MCF 10A (cell line): ENCODE results near the gene MAD1L1. TPM values are rescaled to one million over a fixed set of nuclear protein-coding genes. Genes with fewer than 3 reads are reported as not detected.

Experiments used
- BruUV-seq: library from RNA; stranded (reverse); fragments of 400-500 nt; replicated peaks from 2 replicates; lab custom pipeline; 2021; lab: Mats Ljungman, UMichigan
- CTCF ChIA-PET: fragments of 300-600 bp; sonication (Branson Sonifier 250); formaldehyde crosslinking; extraction: SDS; loops from one replicate; lab custom pipeline; 2021; ENCODE audit warnings: antibody characterized with exemption, inconsistent platforms; lab: Yijun Ruan, JAX
- POLR2A ChIA-PET: fragments of 300-600, 350-650 bp; sonication (Branson Sonifier 250); formaldehyde crosslinking; extraction: SDS; loops from one replicate; lab custom pipeline; 2020; ENCODE audit warnings: antibody characterized with exemption, inconsistent platforms; lab: Yijun Ruan, JAX
- DNase-seq: peaks from one replicate; pipeline ENCODE4 v3.0.0-alpha.2; 2018; ENCODE audit not compliant: unreplicated experiment
- H3K27ac Mint-ChIP-seq: one replicate; pipeline ENCODE4 v1.8.0; 2022; ENCODE audit warnings: mild to moderate bottlenecking, low read depth, mixed read lengths; ENCODE audit not compliant: unreplicated experiment
- H3K27me3 Mint-ChIP-seq: one replicate; pipeline ENCODE4 v1.8.0; 2022; ENCODE audit warnings: mixed read lengths; ENCODE audit not compliant: insufficient read depth, unreplicated experiment
- H3K36me3 Mint-ChIP-seq: one replicate; pipeline ENCODE4 v1.8.0; 2022; ENCODE audit warnings: mild to moderate bottlenecking, moderate library complexity, mixed read lengths; ENCODE audit not compliant: insufficient read depth, unreplicated experiment
- H3K4me1 Mint-ChIP-seq: one replicate; pipeline ENCODE4 v1.8.0; 2022; ENCODE audit warnings: mixed read lengths; ENCODE audit not compliant: insufficient read depth, unreplicated experiment
- H3K4me3 Mint-ChIP-seq: one replicate; pipeline ENCODE4 v1.8.0; 2022; ENCODE audit warnings: mild to moderate bottlenecking, moderate library complexity, mixed read lengths; ENCODE audit not compliant: unreplicated experiment
- H3K9me3 Mint-ChIP-seq: one replicate; pipeline ENCODE4 v1.8.0; 2022; ENCODE audit warnings: mixed read lengths; ENCODE audit not compliant: unreplicated experiment
- intact Hi-C: fragments of 100-400 bp; cut with micrococcal nuclease; formaldehyde crosslinking; loops from 2 replicates; pipeline ENCODE4 v1.14.1; 2022
- total RNA-seq: library from RNA; stranded (reverse); gene quantifications from 2 replicates; pipeline ENCODE4 v1.2.3, GENCODE V29; 2022
- TF ChIP-seq, protein P1 (sequence below): fragments of 200-600 bp; IDR thresholded peaks from one replicate; pipeline ENCODE4 v1.8.0; 2022; ENCODE audit warnings: antibody characterized with exemption, mild to moderate bottlenecking; ENCODE audit not compliant: unreplicated experiment

MAD1L1 gene
- total RNA-seq, 1 experiment from 2014 or later = 25.2 TPM

GRCh38 chr7:2041496-2042367, 191.0 kb downstream of the MAD1L1 start:
- POLR2A ChIA-PET = no interaction called here
- intact Hi-C loops = no loop called here

GRCh38 chr7:2040893-2041270, 191.9 kb downstream of the MAD1L1 start:
- DNase-seq = no peak
- H3K27ac Mint-ChIP-seq = no peak overlapping the region
- H3K9me3 Mint-ChIP-seq = no peaks in the 10 kb centered on the region
- POLR2A ChIA-PET = no interaction called here
- no peaks in the 10 kb centered on the region for H3K27me3 Mint-ChIP-seq
- H3K4me1 Mint-ChIP-seq = no peaks in the 10 kb centered on the region
- no TSS peak for BruUV-seq
- peaks cover 17% of the 10 kb centered on the region for H3K36me3 Mint-ChIP-seq
- CTCF ChIA-PET = no interaction called here
- intact Hi-C loops = no loop called here
- TF ChIP-seq, protein P1, sequence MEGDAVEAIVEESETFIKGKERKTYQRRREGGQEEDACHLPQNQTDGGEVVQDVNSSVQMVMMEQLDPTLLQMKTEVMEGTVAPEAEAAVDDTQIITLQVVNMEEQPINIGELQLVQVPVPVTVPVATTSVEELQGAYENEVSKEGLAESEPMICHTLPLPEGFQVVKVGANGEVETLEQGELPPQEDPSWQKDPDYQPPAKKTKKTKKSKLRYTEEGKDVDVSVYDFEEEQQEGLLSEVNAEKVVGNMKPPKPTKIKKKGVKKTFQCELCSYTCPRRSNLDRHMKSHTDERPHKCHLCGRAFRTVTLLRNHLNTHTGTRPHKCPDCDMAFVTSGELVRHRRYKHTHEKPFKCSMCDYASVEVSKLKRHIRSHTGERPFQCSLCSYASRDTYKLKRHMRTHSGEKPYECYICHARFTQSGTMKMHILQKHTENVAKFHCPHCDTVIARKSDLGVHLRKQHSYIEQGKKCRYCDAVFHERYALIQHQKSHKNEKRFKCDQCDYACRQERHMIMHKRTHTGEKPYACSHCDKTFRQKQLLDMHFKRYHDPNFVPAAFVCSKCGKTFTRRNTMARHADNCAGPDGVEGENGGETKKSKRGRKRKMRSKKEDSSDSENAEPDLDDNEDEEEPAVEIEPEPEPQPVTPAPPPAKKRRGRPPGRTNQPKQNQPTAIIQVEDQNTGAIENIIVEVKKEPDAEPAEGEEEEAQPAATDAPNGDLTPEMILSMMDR = no peak
- no peak overlapping the region for H3K4me3 Mint-ChIP-seq

More at GRCh38 chr7:2041496-2042367, 191.0 kb downstream of the MAD1L1 start:
- BruUV-seq = no TSS peak
- peaks cover 17% of the 10 kb centered on the region for H3K36me3 Mint-ChIP-seq
- TF ChIP-seq, protein P1 = no peak
- CTCF ChIA-PET = interaction anchor here (0.6 kb wide), 1 partner anchor 202 kb away, joined by 3 read pairs; no protein-coding TSS in a partner anchor
- no peak for DNase-seq
- no peak overlapping the region for H3K4me3 Mint-ChIP-seq
- no peaks in the 10 kb centered on the region for H3K4me1 Mint-ChIP-seq
- no peaks in the 10 kb centered on the region for H3K9me3 Mint-ChIP-seq
- H3K27me3 Mint-ChIP-seq = no peaks in the 10 kb centered on the region
- H3K27ac Mint-ChIP-seq = no peak overlapping the region

DNA sequence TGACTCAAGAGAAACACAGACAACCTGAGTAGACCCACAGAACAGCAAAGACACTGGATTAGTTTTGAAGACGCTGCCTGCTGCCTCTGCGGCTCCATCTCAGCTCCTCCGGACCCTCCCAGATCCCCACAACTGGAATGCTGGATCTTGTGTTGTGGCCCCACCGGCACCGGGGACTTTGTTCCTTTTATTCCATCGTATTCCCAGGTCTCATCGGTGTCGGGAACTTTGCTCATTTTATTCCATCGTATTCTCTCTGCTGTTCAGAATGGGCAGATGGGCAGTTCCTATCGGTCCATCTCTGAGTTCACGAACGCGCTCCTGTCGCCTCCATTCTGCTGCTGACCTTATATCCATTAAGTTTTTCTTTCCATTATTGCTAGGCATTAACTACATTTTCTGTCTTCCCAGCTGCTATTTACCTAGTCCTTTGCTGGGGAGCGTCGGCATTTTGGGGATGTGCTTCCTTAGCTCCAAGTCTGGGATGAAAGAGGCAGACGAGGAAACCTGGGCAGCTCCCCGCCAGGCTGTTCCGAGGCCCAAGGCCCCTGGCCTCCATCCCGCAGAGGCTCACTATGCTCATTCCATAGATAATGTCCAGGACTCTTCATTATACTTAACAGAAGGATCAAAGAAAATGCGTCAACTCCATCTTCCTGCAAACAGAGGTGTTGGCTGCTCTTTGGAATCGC, 192.4 kb downstream of the MAD1L1 start:
- DNase-seq = no peak
- Mint-ChIP-seq H3K9me3 (no peaks in the 10 kb centered on the region), H3K27me3 (no peaks in the 10 kb centered on the region), H3K4me1 (no peaks in the 10 kb centered on the region), H3K4me3 (no peak overlapping the region), H3K36me3 (peaks cover 17% of the 10 kb centered on the region), H3K27ac (no peak overlapping the region)
- CTCF ChIA-PET = no interaction called here
- POLR2A ChIA-PET = no interaction called here
- TF ChIP-seq, protein P1 = no peak
- BruUV-seq = no TSS peak
- intact Hi-C loops = no loop called here
